Measurements from ENCODE around the gene CACNG7.

Gene CACNG7

DNA sequence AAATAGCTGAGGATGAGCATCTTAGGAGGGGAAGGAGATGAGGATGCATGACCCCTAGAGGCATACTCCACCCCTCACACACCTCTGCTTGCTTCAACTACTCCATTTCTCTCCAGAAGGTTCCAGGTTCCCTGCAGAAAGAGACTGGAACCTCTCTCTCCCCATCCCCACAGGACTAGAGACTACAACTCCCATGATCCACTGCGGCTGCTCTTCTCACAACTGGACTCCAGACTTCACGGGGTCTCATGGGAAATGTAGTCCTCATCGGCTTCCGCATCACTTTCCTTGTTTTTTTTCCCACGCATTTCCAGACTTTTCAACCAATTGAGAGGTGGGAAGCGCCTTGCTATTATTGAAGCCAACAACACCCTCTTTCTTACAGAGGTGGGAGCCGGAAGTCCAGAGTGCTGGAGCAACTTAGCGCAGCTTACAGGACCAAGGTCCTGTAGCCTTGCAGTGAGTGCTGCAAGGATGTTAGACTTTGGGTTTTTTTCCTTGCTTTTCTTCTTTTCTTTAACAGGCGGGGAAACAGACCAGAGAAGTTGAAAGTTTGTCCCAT lies 68.4 kb downstream of the CACNG7 start:
- H3K9ac ChIP-seq (ENCODE audit: low read length): no peak overlapping the region
- no peaks in the 10 kb centered on the region for H3K9me3 ChIP-seq (ENCODE audit: control insufficient read depth, insufficient read depth, low read depth, low read length)
- H3K36me3 ChIP-seq (ENCODE audit: control insufficient read depth, insufficient read depth, low read length): no peaks in the 10 kb centered on the region
- no peak overlapping the region for H3K27ac ChIP-seq (ENCODE audit: low read depth, low read length)
- H3K27me3 ChIP-seq (ENCODE audit: control insufficient read depth, insufficient read depth, low read length): peaks cover 9% of the 10 kb centered on the region
- H3K4me1 ChIP-seq (ENCODE audit: control insufficient read depth, insufficient read depth, low read length): peaks cover 7% of the 10 kb centered on the region
- H3K4me3 ChIP-seq (ENCODE audit: low read depth, low read length): peak overlapping the region; percentile 45

- H3K9ac ChIP-seq (ENCODE audit: low read length): no peak overlapping the region
- H3K36me3 ChIP-seq (ENCODE audit: control insufficient read depth, insufficient read depth, low read length): no peaks in the 10 kb centered on the region
- no peak overlapping the region for H3K27ac ChIP-seq (ENCODE audit: low read depth, low read length)
- H3K4me1 ChIP-seq (ENCODE audit: control insufficient read depth, insufficient read depth, low read length): peaks cover 7% of the 10 kb centered on the region
- H3K9me3 ChIP-seq (ENCODE audit: control insufficient read depth, insufficient read depth, low read depth, low read length): no peaks in the 10 kb centered on the region
- peak overlapping the region; percentile 45 for H3K4me3 ChIP-seq (ENCODE audit: low read depth, low read length)
- H3K27me3 ChIP-seq (ENCODE audit: control insufficient read depth, insufficient read depth, low read length): peaks cover 9% of the 10 kb centered on the region
These were observed 69.1 kb downstream of the CACNG7 start for GRCh38 chr19:53977991-53978731.

DNA sequence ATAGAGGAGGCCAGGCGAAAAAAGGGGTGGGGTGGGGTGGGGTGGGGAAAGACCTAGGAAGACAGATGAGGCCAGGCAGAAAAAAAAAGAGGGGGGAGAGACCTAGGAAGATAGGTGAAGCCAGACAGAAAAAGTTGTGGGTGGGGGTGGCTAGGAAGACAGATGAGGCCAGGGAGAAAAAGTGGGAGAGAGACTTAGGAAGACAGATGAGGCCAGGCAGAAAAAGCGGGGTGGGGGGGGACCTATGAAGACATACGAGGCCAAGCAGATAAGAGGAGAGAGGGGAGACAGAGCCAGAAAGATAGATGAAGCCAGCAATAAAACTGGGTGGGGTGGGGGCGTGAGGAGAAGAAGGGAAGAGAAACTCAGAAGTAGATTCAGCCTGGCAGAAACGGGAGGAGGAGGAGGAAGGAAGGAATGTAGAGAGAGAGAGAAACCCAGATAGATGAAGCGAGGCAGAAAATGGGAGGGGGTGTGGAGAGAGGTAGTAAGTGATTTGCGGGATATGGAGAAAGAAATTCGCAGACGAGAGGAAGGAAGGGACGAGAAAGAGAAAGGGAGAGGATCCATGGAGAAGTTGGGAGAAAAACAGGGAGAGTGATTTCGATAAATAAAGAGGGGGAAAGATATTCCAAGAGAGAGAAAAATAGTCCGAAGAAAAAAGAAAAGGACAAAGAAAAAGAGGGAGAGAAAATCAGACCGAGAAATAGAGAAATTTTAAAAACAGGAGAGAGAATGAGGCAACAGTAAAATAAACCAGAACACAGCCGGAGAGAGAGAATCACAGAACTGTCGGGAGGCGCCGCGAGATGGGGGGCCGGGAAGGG lies 70.1 kb downstream of the CACNG7 start:
- Histone ChIP-seq H3K36me3 (ENCODE audit: control insufficient read depth, insufficient read depth, low read length) (no peaks in the 10 kb centered on the region), H3K9ac (ENCODE audit: low read length) (peak overlapping the region; percentile 37), H3K4me1 (ENCODE audit: control insufficient read depth, insufficient read depth, low read length) (peaks cover 7% of the 10 kb centered on the region), H3K27me3 (ENCODE audit: control insufficient read depth, insufficient read depth, low read length) (peaks cover 19% of the 10 kb centered on the region), H3K27ac (ENCODE audit: low read depth, low read length) (no peak overlapping the region), H3K4me3 (ENCODE audit: low read depth, low read length) (peak overlapping the region; percentile 53), H3K9me3 (ENCODE audit: control insufficient read depth, insufficient read depth, low read depth, low read length) (no peaks in the 10 kb centered on the region)

DNA sequence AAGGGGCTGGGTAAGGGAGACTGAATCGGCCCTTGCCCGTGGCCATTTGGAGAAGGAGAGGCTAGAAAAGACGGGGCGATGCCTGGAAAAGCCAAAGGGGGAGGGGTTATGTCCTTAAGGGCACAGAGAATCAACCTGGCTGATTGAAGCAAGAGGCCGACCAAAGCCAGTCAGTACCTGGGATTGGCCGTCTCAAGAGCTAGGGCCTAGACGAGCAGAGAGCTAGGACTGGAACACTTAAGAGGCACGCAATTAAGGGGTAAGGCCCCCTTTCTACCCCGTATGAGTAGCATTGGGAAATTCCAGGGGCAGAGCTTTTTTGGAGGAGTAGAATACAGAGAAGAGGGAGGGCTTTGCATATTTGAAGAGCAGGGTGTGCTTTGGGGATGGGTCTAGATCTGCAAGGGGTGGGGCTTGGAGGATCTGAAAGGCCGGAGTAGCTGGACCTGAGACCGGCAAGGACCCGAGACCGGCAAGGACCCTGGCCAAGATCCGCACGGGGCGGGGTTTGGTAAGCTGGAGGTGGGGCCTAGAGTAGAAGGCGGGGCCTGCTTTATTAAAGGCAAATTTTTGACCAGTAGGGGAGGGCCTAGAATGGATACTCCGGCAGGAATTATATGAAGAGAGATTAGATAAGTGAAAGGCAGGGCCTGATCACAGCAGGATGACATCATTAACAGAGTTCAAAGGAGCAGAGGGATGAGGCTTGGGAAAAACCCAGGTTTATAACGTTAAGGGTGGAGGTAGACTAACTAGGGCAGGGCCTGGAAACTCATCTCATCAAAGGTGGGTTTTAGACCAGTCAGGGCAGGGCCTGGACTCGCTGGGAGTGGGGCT lies 71.7 kb downstream of the CACNG7 start:
- Histone ChIP-seq H3K27ac (ENCODE audit: low read depth, low read length) (no peak overlapping the region), H3K9ac (ENCODE audit: low read length) (peak overlapping the region; percentile 51), H3K27me3 (ENCODE audit: control insufficient read depth, insufficient read depth, low read length) (peaks cover 29% of the 10 kb centered on the region), H3K4me1 (ENCODE audit: control insufficient read depth, insufficient read depth, low read length) (peaks cover 7% of the 10 kb centered on the region), H3K4me3 (ENCODE audit: low read depth, low read length) (peak overlapping the region; percentile 53), H3K9me3 (ENCODE audit: control insufficient read depth, insufficient read depth, low read depth, low read length) (no peaks in the 10 kb centered on the region), H3K36me3 (ENCODE audit: control insufficient read depth, insufficient read depth, low read length) (no peaks in the 10 kb centered on the region)

DNA sequence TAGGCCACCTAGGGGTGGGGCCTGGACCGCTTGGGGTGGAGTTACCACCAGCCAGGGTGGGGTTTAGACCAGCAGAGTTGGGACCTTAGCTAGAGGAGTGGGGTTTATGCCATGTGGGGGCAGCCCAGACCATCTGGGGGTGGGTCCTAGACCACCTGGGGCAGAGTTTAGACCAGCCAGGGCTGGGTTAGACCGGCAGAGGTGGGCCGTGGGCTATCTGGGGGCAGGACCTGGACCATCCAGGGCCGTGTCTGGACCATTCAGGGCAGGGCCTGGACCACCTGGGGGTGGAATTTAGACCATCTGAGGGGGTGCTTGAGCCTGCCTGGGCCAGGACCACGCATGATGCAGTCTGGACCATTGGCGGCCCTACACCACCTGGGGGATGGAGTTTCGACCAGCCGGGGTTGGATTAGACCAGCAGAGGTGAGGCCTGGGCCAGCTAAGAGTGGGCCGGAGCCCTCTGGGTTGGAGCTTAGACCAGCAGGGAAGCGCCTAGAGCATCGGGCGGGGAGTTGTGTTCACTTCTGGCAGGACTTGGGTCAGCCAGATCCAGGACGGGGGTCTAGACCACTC lies 72.4 kb downstream of the CACNG7 start:
- H3K36me3 ChIP-seq (ENCODE audit: control insufficient read depth, insufficient read depth, low read length): no peaks in the 10 kb centered on the region
- H3K27ac ChIP-seq (ENCODE audit: low read depth, low read length): no peak overlapping the region
- H3K4me1 ChIP-seq (ENCODE audit: control insufficient read depth, insufficient read depth, low read length): peaks cover 7% of the 10 kb centered on the region
- peaks cover 29% of the 10 kb centered on the region for H3K27me3 ChIP-seq (ENCODE audit: control insufficient read depth, insufficient read depth, low read length)
- no peaks in the 10 kb centered on the region for H3K9me3 ChIP-seq (ENCODE audit: control insufficient read depth, insufficient read depth, low read depth, low read length)
- H3K9ac ChIP-seq (ENCODE audit: low read length): peak overlapping the region; percentile 51
- peak overlapping the region; percentile 53 for H3K4me3 ChIP-seq (ENCODE audit: low read depth, low read length)

GRCh38 chr19:53982001-53982451 lies 72.9 kb downstream of the CACNG7 start:
- Histone ChIP-seq H3K9ac (ENCODE audit: low read length) (peak overlapping the region; percentile 52), H3K4me1 (ENCODE audit: control insufficient read depth, insufficient read depth, low read length) (peaks cover 7% of the 10 kb centered on the region), H3K36me3 (ENCODE audit: control insufficient read depth, insufficient read depth, low read length) (no peaks in the 10 kb centered on the region), H3K9me3 (ENCODE audit: control insufficient read depth, insufficient read depth, low read depth, low read length) (no peaks in the 10 kb centered on the region), H3K4me3 (ENCODE audit: low read depth, low read length) (peak overlapping the region; percentile 53), H3K27ac (ENCODE audit: low read depth, low read length) (no peak overlapping the region), H3K27me3 (ENCODE audit: control insufficient read depth, insufficient read depth, low read length) (peaks cover 29% of the 10 kb centered on the region)

DNA sequence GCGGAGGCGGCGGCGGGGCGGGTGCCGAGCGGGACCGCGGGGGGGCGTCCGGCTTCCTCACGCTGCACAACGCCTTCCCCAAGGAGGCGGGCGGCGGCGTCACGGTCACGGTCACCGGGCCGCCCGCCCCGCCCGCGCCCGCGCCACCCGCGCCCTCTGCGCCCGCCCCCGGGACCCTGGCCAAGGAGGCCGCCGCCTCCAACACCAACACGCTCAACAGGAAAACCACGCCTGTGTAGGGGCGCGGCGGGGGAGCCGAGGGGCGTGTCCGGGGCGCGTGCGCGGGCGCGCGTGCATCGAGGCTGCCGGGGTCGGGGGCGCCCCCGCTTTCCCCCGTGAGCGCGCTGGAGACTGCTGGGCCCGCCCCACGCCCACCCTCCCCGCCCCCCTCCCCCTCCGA lies 73.5 kb downstream of the CACNG7 start:
- Histone ChIP-seq H3K27ac (ENCODE audit: low read depth, low read length) (no peak overlapping the region), H3K9me3 (ENCODE audit: control insufficient read depth, insufficient read depth, low read depth, low read length) (no peaks in the 10 kb centered on the region), H3K4me3 (ENCODE audit: low read depth, low read length) (no peak overlapping the region; the same call in 1 of the 2 replicates), H3K27me3 (ENCODE audit: control insufficient read depth, insufficient read depth, low read length) (peaks cover 29% of the 10 kb centered on the region), H3K36me3 (ENCODE audit: control insufficient read depth, insufficient read depth, low read length) (no peaks in the 10 kb centered on the region), H3K4me1 (ENCODE audit: control insufficient read depth, insufficient read depth, low read length) (peaks cover 7% of the 10 kb centered on the region), H3K9ac (ENCODE audit: low read length) (no peak overlapping the region)

- H3K9ac ChIP-seq (ENCODE audit: low read length): no peak overlapping the region
- no peak overlapping the region for H3K27ac ChIP-seq (ENCODE audit: low read depth, low read length)
- no peaks in the 10 kb centered on the region for H3K36me3 ChIP-seq (ENCODE audit: control insufficient read depth, insufficient read depth, low read length)
- peaks cover 7% of the 10 kb centered on the region for H3K4me1 ChIP-seq (ENCODE audit: control insufficient read depth, insufficient read depth, low read length)
- no peaks in the 10 kb centered on the region for H3K9me3 ChIP-seq (ENCODE audit: control insufficient read depth, insufficient read depth, low read depth, low read length)
- H3K27me3 ChIP-seq (ENCODE audit: control insufficient read depth, insufficient read depth, low read length): peaks cover 33% of the 10 kb centered on the region
- H3K4me3 ChIP-seq (ENCODE audit: low read depth, low read length): 0 out of 2 replicates have a peak overlapping the region, but pooled peaks have one; percentile 16
These were observed 74.6 kb downstream of the CACNG7 start for GRCh38 chr19:53983457-53984289.

- H3K9me3 ChIP-seq (ENCODE audit: control insufficient read depth, insufficient read depth, low read depth, low read length): no peaks in the 10 kb centered on the region
- no peaks in the 10 kb centered on the region for H3K36me3 ChIP-seq (ENCODE audit: control insufficient read depth, insufficient read depth, low read length)
- H3K27me3 ChIP-seq (ENCODE audit: control insufficient read depth, insufficient read depth, low read length): peaks cover 25% of the 10 kb centered on the region; the same call in 1 of the 2 replicates
- no peak overlapping the region for H3K4me3 ChIP-seq (ENCODE audit: low read depth, low read length)
- H3K9ac ChIP-seq (ENCODE audit: low read length): no peak overlapping the region
- peaks cover 13% of the 10 kb centered on the region for H3K4me1 ChIP-seq (ENCODE audit: control insufficient read depth, insufficient read depth, low read length)
- no peak overlapping the region for H3K27ac ChIP-seq (ENCODE audit: low read depth, low read length)
These were observed 76.8 kb downstream of the CACNG7 start for GRCh38 chr19:53985863-53986262.

Data from HUES6 (cell line).